HS-27A (cell line): Measurements from ENCODE around the gene UBE3D.
"Not testable (repeated sequence)": the region's sequence is repeated elsewhere in the genome, so short reads cannot be mapped to it uniquely, and the experiment has no call there.

Source experiments
- DNase-seq: peaks from one replicate; pipeline ENCODE4 v3.0.0-alpha.2; 2012; ENCODE audit warnings: low read depth, missing footprints

UBE3D gene

DNA sequence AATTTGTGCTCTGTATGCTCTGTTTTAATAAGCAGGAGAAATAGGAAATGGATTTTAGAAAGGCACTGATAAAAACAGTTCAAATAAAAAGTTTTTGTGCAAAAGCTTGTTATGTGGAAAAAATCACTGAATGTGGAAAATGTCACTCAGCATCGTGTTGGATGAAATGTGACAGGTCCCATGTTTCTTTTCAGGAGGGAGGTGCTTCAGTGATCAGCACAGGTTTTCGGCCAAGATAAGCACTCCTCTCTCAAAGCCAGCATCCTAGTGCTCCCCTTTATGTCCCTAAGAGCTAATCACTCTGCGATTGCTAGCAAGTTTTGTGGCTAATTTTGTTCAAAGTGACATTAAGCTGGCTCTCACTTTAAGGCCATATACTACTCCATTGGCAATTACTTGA lies 12.0 kb downstream of the UBE3D start:
- no peak for DNase-seq

DNA sequence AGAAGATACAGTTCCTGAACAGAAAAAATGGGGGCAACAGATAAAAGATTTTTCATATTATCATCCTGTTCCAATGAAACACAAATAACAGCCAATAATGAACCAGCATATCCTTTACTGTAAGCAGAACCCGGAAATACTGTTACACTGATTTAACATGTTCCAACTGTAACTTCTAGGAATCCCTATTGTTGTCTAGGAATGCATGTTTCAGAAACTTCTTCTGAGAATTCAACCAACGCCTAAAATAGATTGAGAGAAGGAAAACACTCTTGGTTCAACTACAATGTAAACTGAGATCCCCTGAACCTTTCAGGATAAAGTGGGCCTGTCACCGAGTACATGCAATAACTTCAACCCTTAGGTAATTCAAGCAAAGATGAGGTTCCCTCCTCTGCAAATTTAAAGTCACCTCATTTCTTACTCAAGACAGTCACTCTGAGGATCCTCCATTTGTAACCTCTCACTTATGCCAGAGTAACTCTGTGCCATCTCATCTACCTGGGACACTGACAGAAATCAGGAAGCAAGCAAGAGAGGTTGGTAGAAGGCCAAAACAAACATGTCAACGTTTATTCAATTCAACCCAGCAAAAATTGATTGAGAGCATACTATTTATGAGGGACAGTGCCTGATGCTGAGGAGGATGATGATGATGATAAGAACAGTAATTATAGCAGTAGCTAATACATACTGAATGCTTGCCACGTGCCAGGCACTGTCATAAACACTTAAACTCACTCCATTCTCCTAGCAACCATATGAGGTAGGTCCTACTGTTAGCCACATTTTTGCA lies 14.1 kb downstream of the UBE3D start:
- DNase-seq = no peak

DNA sequence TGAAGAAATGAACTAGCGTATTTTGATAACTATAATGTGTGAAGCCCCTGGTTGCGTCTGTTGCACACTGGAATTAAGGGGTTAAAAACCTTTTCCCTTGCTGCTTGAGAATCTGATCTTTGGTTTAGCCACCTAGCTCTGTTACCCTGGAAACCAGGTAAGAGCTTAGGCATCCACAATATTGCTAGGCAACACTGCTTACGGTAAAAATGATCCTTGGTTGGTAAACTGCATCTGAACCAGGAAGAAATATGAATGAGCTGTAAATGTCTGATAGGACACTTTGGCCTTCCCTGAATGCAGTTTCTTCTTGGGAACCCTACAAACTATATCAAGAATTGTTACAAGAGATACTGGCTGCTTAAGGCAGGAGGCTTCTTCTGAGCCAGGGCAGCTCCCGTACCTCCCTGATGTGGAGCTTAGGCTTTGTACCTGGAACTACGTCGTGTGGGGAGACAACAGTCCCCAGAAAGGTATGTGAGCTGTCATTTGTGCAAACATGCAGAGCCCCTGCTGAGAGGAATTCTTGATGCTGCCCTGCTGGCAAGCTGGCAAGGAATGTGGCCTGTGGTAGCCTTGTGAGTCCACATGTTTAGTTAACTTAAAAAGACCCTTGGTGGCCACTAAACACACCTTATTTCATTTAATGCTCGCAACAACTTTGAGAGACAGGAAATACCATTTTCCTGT lies 18.4 kb downstream of the UBE3D start:
- no peak for DNase-seq

DNA sequence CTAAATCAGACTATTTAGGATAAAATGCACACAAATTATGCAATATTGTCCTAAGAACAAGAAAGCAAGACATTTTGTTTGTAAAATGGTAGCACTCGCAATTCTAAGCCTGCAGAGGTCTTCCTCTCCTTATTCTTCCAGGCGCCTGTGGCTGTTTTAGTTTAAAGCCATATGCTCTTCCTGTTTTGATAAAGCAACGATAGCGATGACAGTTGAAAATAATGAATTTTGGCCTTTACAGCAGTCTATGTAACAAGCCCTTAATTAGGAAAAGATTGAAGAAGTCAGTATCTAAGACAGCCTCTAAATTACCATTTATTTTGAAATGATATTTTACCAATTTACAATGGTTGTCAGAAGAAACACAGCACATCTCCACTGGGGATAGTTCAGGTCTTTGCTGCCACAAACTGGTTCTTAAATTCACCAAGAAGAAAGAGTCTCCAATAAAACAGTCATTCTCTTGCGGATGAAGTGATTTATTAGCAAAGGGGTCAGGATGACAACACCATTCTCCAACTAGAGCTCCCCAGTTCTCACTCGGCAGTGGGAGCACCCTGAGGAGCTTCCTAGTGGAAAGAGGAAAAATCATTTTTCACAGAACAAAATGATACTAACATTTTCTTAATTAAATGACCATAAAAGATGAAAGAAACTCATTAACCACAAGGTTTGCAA lies 21.4 kb downstream of the UBE3D start:
- DNase-seq = no peak

DNA sequence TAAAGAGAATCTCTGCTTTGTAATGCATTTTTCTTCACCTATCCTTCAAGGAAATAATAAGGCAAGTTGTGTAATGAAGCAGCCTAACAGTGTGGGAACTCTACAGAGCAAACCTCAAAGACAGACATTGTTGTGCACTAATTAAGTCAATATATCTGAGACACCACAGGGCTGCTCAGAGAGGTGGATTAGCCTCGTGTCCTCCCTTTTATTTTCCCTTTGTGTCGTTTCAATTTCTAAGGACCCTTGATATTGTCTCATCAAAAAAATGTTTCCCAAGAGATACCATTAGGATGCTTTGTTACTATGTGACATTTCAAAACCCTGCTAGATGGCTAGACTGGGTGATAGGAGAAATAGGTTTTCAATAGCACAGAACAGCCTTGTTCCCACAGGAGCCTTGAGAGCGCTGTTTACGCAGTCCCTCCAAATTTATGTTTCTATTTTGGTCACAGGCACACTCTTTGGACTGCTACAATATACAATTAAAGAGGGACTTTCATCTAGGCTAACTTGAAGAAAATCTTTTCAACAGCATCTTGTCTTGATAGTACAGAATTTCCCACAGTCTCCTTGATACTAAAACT lies 23.1 kb downstream of the UBE3D start:
- no peak for DNase-seq

DNA sequence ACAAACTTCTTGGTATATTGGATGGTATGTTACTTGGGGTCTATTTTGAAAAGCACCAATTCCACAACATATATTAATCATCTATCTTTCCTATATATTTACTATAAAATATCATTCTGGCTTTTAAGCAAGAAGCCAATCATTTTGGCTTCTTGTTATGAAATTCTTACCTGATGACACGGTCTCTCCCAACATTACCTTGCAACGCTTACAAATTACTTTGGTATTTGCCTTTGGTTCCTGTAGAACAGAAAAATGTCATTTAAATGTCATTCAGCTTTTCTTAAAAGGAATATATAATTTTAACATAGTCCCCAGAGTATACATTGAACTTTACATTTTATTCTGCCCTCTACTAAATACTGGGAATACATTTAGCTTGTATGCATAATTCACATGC lies 27.4 kb downstream of the UBE3D start:
- no peak for DNase-seq

DNA sequence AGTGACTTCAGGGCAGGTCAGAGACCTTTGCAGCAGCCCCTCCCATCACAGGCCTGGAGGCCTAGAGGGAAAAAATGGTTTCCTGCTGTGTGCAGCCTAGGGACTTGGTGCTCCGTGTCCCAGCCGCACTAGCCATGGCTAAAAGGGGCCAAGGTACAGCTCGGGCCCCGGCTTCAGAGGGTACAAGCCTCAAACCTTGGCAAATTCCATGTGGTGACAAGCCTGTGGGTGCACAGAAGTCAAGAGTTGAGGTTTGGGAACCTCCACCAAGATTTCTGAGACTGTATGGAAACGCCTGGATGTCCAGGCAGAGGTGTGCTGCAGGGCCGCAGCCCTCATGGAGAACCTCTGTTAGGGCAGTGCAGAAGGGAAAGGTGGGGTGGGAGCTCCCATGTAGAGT lies 34.0 kb downstream of the UBE3D start:
- no peak for DNase-seq

DNA sequence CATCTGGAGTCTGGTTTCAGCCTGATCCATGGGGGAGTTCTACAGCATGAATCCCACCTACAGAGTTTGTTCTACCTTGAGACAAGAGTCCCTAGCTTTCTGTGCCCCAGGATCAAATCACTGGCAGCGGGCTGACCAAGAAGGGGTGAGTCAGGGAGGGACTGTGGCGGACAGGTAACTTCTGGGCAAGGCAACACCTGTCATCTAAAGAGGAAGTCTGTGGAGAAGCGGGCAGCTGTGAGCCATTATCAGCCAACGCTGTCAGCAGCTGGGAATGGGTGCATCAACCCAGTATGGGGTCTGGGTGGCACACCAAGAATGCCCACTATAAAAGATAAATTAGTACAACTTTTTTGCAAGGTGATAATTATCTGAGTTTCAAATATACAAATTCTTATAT lies 45.9 kb downstream of the UBE3D start:
- no peak for DNase-seq

DNA sequence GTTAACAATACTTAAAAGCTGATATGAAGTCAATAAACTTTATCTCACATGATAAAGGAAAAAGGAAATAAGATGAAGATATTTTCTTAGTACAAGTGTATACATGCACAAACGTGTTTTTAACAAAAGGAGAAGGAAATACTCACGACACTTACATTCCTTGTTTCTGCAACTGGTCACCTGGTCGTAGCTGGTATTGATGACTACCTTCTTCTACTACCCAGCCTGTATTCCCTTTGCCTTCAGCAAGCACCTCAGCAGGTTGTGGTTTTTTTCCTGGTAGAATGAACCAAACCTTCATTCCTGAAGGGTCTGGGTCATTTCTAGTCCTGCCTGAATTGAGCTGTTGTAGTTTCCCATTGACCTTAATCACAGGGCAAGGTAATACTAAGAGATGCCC lies 54.5 kb downstream of the UBE3D start:
- not testable (repeated sequence) for DNase-seq

DNA sequence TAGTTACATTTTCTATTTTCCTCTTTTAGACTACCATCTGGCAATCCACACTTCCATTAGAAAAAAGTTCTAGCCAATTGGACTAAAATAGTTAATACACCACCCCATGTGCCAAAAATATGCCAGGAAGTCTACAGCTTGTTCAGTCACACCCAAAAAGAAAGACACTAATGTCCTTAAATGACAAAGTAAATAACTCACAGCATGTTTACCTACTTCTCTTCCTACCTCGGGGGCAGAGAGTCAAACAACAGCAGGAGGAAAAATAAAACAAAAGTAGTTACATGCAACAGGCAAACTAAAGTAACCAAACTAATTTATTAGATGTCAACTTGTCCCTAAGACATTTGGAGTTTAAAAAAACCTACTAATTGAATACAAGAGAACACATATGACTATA lies 57.0 kb downstream of the UBE3D start:
- no peak for DNase-seq

DNA sequence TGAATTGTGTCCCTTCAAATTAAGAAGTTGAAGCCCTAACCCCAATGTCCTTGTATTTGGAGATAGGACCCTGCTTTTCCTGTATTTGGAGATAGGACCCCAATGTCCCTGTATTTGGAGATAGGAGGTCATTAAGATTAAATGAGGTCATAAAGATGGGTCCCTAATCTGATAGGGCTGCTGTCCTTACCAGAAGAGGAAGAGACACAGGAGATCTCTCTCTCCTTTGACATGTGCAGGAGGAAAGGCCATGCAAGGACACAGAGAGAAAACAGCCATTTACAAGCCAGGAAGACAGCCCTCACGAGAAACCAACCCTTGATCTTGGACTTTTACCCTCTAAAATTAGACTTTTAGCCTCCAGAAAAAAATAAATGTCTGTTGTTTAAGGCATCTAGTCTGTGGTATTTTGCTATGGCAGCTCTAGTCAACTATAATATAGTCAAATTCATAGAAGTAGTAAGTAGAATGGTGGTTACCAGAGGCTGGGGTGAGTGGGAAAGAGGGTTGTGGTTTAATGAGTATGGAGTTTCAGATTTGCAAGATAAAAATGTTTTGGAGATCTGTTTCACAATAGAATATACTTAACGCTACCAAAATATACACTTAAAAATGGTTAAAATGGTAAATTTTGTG lies 59.3 kb downstream of the UBE3D start:
- DNase-seq = no peak

DNA sequence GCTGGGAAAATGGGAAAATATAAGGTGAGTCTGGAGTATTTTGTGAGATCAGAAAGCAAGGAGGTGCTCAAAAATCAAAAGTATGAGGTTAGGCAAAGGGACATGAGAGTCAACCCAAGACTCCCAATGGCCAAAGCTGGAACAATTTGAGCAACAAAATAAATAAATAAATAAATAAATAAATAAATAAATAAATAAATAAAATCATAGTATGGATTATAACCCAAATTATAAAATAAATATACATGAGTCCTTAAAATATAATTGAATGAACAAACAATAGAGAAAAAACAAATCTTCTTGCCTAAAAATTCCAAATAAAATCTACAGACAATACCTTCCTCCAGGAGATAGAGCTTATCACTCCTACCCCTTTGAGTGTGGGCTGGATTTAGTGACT lies 69.5 kb downstream of the UBE3D start:
- no peak for DNase-seq

DNA sequence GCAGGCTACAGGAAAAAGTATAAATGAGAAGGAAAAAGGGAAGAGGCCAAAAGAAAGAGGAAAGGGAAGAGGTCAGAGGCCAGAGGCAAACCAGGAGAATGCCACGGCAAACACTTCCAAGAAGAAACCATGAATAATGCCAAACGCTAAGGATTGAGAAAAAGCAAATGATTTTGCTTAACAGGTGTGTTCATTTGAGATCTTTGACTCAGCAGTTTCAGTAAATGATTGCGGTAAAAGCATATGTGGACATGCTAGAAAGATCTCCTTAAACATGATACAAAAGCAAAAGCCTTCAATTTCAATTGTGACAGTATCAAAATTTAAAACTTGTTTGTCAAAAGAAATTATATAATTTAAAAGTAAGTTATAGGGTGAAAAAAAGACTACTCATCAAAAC lies 70.6 kb downstream of the UBE3D start:
- DNase-seq = no peak

DNA sequence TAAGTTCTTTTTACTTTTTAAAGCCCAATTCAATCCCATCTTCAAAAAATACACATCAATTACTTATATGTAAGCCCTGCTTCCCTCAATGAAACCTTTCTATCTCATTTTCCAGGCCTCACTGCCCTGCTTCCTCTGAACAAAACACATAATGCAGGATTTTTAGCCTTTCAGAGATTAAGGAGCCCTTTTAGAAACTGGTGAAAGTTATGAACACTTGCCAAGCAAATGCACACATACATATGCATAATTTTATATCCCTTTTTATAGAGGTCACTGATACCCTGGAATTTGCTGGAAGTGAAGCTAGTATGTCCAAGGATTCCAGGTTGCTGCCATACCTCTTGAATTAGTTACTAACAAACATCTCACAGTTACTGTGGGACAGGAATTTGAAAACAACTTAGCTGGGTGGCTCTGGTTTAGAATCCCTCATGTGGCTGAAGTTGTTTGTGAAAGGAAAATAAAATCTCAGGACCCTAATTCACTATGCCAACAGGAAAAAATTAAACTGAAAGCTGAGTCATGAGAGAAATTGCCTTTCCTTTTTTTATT lies 75.8 kb downstream of the UBE3D start:
- DNase-seq = no peak

DNA sequence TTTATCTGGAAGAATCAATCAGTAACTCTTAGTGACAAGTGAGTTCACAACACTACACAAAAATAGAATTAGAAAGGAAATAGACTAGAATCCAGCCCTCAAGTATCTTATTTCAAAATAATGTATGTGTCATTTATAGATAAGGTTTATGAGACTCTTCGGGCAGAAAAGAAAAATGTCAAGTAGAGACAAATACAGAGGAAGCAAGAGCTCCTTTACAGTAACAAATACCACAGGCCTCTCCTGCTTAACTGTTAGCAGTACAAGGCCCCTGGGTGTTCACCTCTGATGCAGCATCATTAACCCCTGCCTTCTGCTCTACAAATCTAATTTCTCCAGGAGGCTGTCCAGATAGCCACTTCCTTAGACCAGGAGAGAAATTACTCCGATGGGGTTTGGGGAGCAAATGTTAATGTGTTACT lies 76.7 kb downstream of the UBE3D start:
- no peak for DNase-seq

DNA sequence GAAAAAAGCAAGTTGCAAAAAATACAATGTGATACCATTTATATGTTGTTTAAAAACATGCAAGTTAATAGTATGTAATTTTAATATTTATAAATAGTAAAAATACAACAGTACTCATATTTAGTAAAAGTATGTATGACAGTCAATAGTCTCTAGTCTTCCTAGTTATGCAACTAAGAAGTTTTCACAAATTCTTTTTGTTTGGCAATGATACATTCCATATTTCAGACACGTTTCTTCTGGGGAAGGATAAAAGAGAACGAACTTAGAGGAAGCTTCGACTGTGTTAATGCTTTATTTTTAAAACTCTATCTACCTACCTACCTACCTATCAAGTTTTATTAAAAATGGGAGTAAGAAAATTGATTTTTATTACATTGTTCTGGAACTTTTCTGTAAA lies 77.7 kb downstream of the UBE3D start:
- no peak for DNase-seq

DNA sequence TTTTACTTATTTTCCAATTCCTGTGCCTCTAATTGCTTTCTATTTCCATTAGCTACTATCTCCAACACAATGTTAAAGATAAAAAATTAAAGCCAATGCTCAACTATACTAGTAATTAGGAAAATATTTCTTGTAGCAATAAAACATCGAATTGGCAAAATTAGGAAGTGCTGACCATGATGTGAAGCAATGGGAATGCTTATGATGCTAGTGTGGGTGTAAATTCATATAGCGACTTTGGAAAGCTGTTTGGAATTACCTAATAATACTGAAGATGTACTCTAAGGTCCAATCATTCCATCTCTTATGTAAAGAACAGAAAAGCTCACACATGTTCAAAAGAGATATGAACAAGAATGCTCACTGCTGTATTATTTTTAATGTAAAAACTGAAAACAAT lies 78.2 kb downstream of the UBE3D start:
- DNase-seq = no peak

DNA sequence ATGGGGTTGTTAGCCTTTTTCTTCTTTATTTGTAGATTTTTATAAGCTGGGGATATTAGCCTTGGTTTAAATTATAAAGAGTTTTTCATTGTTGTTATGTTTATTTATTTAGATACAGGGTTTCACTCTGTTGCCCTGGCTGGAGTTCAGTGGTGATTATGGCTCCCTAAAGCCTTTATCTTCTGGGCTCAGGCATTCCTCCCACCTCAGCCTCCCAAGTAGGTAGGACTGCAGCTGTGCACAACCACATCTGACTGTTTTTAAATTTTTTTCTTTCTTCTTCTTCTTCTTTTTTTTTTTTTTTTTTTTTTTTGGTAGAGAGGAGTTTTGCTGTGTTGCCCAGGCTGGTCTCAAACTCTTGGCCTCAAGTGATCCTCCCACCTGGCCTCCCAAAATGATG lies 80.9 kb downstream of the UBE3D start:
- DNase-seq = no peak

DNA sequence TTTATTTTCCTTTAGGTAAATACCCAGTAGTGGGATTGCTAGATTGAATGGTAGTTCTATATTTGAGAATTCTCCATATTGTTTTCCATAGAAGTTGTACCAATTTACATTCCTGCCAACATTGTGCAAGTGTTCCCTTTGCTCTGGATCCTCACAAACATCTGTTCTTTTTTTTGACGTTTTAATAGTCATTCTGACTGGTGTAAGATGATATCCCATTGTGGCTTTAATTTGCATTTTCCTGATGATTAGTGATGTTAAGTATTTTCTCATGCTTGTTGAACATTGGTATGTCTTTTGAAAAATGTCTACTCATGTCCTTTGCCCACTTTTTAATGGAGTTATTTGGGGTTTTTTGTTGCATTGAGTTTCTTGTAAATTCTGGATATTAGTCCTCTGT lies 85.6 kb downstream of the UBE3D start:
- DNase-seq = no peak

DNA sequence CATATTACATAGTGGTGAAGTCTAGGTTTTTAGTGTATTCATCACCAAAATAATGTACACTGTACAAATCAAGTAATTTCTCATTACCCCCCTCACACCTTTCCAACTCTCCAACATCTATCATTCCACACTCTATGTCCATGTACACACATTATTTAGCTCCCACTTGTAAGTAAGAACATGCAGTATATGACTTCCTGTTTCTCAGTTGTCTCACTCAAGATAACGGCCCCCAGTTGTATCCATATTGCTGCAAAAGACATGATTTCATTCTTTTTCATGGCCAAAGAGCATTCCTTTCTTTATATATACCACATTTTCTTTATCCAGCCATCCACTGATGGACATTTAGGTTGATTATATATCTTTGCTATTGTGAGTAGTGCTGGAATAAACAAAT lies 86.0 kb downstream of the UBE3D start:
- DNase-seq = no peak

DNA sequence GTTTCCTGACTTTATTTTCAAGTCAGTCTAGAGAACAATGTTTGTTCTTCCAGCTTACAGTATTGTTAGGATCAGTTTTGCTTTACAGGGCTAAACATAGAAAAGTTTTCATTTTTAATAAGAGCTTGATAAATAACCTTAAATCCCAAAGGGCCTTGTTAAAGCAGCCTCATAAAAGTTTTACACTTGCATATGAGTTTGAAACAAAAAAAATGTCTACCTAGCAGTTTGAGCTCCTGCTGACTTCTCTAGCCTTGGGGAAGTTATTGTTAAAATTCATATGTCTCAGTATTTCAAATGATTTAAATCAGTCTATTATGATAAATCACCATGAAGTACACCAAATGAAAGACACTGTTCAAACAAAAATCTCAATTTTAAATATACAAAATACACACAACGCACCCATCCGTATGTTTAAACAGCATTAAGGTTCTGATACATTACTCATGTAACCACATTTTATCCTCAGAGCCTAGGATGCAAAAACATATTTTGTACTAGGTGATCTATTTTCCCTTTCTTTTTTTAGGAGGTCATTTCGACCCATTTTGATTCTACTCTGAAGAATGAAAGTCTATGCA lies 87.2 kb downstream of the UBE3D start:
- no peak for DNase-seq

DNA sequence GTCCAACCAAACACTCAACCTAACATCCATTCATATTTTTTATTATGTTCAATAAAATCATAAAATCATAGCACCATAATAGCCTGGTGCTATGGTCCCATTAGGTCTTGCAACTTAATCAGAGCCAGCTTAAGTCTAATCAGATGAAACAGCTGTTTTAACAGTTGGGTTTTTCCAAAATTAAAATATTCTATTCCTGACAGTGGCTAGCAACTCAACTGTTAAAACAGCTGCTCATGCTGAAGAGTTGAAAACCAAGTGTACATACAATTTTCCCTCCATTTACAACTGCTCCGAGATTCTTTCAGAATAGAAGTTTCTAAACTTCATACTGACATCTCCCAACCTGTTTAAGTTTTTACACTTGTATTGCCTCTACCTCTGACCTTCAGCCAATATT lies 89.5 kb downstream of the UBE3D start:
- DNase-seq = no peak
